Stimulated activated CD8-positive, alpha-beta memory T cell treated with anti-CD3 and anti-CD28 coated beads, Interleukin-7, amount 100 ng/mL, for 24 hours (primary cell): ENCODE results near the gene SHISA9.
"Not testable (repeated sequence)": the region's sequence is repeated elsewhere in the genome, so short reads cannot be mapped to it uniquely, and the experiment has no call there.

Experiments used
- DNase-seq: peaks from one replicate; pipeline ENCODE4 v3.0.0-alpha.2; 2020; ENCODE audit warnings: low read depth

Gene SHISA9

GRCh38 chr16:12900156-12900555 lies 1.2 kb upstream of the SHISA9 start:
- DNase-seq, result no peak

- no peak for DNase-seq
Measured at GRCh38 chr16:12900599-12901203, 697 bp upstream of the SHISA9 start.

GRCh38 chr16:12901204-12901596 lies 198 bp upstream of the SHISA9 start:
- DNase-seq, result no peak

- no peak for DNase-seq
Measured at GRCh38 chr16:12902511-12903372, 1.3 kb downstream of the SHISA9 start.

GRCh38 chr16:12903407-12904328 lies 2.3 kb downstream of the SHISA9 start:
- DNase-seq, result no peak

- DNase-seq, result no peak
Measured at GRCh38 chr16:12904329-12904671, 2.9 kb downstream of the SHISA9 start.

- DNase-seq, result no peak
Measured at GRCh38 chr16:12906271-12906670, 4.9 kb downstream of the SHISA9 start.

- no peak for DNase-seq
Measured at GRCh38 chr16:12906765-12907516, 5.5 kb downstream of the SHISA9 start.

GRCh38 chr16:12907670-12908233 lies 6.4 kb downstream of the SHISA9 start:
- DNase-seq, result no peak

- no peak for DNase-seq
Measured at GRCh38 chr16:12917246-12917645, 15.8 kb downstream of the SHISA9 start.

- DNase-seq, result no peak
Measured at GRCh38 chr16:12917653-12918052, 16.3 kb downstream of the SHISA9 start.

GRCh38 chr16:12920739-12921138 lies 19.3 kb downstream of the SHISA9 start:
- DNase-seq, result no peak

GRCh38 chr16:12923640-12924039 lies 22.2 kb downstream of the SHISA9 start:
- DNase-seq, result not testable (repeated sequence)

GRCh38 chr16:12925026-12925800 lies 23.8 kb downstream of the SHISA9 start:
- DNase-seq, result no peak

GRCh38 chr16:12927591-12927990 lies 26.2 kb downstream of the SHISA9 start:
- no peak for DNase-seq

- no peak for DNase-seq
Measured at GRCh38 chr16:12930881-12931280, 29.5 kb downstream of the SHISA9 start.

GRCh38 chr16:12936391-12936790 lies 35.0 kb downstream of the SHISA9 start:
- no peak for DNase-seq

GRCh38 chr16:12941896-12942295 lies 40.5 kb downstream of the SHISA9 start:
- no peak for DNase-seq

- DNase-seq, result no peak
Measured at GRCh38 chr16:12942861-12943260, 41.5 kb downstream of the SHISA9 start.

GRCh38 chr16:12944300-12944699 lies 42.9 kb downstream of the SHISA9 start:
- no peak for DNase-seq

- DNase-seq, result no peak
Measured at GRCh38 chr16:12951392-12951791, 50.0 kb downstream of the SHISA9 start.
